ENCODE measurements around the gene RXYLT1. TPM values are rescaled to one million over a fixed set of nuclear protein-coding genes. Genes with fewer than 3 reads are reported as not detected.
A peak's percentile ranks its signal among the peaks of the same experiment; 100 is the strongest.

Gene RXYLT1
- total RNA-seq, 1 experiment from 2014 or later = 9.8 TPM

DNA sequence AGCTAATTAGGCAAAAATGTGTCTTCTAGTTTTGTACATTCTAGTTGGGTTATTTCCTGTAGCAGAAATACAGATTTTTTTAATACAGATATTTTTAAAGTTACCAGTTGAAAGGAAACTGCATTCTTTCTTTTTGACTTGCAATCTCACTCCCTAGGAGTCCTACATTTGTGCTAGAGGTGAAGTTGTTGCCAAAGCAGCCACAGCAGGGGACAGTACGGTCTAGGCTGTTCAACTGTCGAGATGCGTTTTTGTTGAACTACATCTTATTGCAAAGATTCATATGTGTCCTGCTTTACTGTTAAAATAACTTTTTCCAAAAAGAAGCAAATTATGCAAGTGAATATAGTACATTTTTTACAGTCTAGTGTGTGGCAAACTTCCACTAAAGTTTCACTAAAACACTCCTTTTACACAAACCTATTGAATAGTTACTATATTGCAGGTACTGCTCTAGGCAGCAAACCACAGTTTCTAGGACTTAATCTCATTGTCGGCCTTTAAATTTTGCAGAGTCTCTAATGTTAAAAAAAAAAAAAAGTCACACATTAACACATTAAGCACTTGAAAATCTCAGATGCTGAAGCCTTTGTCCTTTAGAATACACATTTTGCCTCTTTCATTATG lies 34.5 kb downstream of the RXYLT1 start:
- TF ChIP-seq TEAD1 (CRISPR knock-in tag; IDR thresholded peaks at IDR 0.05) (no peak), CREM (CRISPR knock-in tag; IDR thresholded peaks at IDR 0.05) (no peak), GTF2I (CRISPR knock-in tag; conservative IDR thresholded peaks at IDR 0.05) (no peak), ZNF121 (CRISPR knock-in tag; IDR thresholded peaks at IDR 0.05) (no peak)
- TF ChIP-seq, protein P1, sequence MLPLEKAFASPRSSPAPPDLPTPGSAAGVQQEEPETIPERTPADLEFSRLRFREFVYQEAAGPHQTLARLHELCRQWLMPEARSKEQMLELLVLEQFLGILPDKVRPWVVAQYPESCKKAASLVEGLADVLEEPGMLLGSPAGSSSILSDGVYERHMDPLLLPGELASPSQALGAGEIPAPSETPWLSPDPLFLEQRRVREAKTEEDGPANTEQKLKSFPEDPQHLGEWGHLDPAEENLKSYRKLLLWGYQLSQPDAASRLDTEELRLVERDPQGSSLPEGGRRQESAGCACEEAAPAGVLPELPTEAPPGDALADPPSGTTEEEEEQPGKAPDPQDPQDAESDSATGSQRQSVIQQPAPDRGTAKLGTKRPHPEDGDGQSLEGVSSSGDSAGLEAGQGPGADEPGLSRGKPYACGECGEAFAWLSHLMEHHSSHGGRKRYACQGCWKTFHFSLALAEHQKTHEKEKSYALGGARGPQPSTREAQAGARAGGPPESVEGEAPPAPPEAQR (CRISPR knock-in tag; IDR thresholded peaks at IDR 0.05) = no peak
- TF ChIP-seq, protein P2, sequence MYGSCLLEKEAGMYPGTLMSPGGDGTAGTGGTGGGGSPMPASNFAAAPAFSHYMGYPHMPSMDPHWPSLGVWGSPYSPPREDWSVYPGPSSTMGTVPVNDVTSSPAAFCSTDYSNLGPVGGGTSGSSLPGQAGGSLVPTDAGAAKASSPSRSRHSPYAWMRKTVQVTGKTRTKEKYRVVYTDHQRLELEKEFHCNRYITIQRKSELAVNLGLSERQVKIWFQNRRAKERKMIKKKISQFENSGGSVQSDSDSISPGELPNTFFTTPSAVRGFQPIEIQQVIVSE (CRISPR knock-in tag; IDR thresholded peaks at IDR 0.05; ENCODE audit: borderline replicate concordance) = no peak
- TF ChIP-seq, protein P3, sequence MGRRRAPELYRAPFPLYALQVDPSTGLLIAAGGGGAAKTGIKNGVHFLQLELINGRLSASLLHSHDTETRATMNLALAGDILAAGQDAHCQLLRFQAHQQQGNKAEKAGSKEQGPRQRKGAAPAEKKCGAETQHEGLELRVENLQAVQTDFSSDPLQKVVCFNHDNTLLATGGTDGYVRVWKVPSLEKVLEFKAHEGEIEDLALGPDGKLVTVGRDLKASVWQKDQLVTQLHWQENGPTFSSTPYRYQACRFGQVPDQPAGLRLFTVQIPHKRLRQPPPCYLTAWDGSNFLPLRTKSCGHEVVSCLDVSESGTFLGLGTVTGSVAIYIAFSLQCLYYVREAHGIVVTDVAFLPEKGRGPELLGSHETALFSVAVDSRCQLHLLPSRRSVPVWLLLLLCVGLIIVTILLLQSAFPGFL (CRISPR knock-in tag; IDR thresholded peaks at IDR 0.05; ENCODE audit: borderline replicate concordance) = no peak
- TF ChIP-seq, protein P4, sequence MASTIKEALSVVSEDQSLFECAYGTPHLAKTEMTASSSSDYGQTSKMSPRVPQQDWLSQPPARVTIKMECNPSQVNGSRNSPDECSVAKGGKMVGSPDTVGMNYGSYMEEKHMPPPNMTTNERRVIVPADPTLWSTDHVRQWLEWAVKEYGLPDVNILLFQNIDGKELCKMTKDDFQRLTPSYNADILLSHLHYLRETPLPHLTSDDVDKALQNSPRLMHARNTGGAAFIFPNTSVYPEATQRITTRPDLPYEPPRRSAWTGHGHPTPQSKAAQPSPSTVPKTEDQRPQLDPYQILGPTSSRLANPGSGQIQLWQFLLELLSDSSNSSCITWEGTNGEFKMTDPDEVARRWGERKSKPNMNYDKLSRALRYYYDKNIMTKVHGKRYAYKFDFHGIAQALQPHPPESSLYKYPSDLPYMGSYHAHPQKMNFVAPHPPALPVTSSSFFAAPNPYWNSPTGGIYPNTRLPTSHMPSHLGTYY (CRISPR knock-in tag; IDR thresholded peaks at IDR 0.05) = no peak
- TF ChIP-seq, protein P5, sequence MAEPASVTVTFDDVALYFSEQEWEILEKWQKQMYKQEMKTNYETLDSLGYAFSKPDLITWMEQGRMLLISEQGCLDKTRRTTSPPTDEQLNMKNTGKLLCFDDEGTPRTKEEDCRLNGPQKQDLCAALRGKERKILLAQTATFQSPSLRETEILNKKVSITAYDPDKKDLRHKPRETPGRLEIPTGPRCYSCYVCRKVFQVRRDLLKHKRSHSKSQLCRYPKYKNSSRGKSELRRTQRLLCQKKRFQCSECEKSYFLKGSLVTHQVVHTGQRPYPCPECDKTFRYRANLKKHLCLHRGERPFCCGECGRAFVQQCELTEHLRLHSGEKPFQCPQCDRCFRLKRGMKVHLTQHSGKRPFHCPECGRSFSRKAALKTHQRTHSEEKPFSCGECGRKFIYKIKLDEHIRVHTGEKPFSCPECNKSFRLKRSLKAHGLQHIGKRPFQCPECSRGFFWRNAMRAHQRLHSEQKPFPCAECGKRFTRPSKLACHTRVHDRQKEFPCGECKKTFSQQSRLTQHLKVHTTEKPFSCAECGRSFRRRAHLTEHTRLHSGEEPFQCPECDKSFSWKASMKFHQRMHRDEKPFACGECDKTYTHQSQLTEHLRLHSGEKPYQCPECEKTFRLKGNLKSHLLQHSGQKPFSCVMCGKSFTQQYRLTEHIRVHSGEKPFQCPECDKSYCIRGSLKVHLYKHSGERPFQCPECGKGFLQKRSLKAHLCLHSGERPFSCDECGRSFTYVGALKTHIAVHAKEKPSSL (CRISPR knock-in tag; conservative IDR thresholded peaks at IDR 0.05) = no peak
- Mint-ChIP-seq H3K4me1 (no peaks in the 10 kb centered on the region), H3K27me3 (ENCODE audit: low read depth) (no peaks in the 10 kb centered on the region), H3K4me3 (no peak overlapping the region), H3K9me3 (peaks cover 7% of the 10 kb centered on the region; the same call in 1 of the 2 replicates), H3K27ac (no peak overlapping the region), H3K36me3 (no peaks in the 10 kb centered on the region)
- DNase-seq (ENCODE audit: low spot score) (no peak), ATAC-seq (peak; percentile 38; the same call in 1 of the 2 replicates)
- ChIA-PET CTCF (no interaction called here), POLR2A (no interaction called here)

DNA sequence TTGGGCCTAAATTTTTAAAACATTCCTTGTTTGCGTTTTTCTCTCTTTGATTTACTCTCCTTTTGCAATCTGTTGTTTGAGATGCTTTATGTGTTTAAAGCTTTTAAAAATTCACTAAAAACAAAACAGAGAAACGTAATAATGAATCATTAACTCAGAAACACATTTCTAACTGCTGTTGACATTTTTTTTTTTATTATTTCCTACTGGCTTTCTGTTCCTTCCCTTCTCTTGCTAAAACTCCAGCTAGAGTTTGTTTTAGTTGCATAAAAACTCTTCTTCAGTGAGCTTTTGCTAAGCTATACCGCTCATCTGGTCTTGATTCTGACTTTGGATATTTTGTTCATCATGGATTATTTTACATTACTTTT lies 35.8 kb downstream of the RXYLT1 start:
- H3K36me3 Mint-ChIP-seq = no peaks in the 10 kb centered on the region
- CTCF ChIA-PET = no interaction called here
- peaks cover 3% of the 10 kb centered on the region; the same call in 1 of the 2 replicates for H3K27me3 Mint-ChIP-seq (ENCODE audit: low read depth)
- ATAC-seq (no peak), DNase-seq (ENCODE audit: low spot score) (no peak)
- peaks cover 17% of the 10 kb centered on the region for H3K9me3 Mint-ChIP-seq
- H3K4me1 Mint-ChIP-seq = no peaks in the 10 kb centered on the region
- no peak overlapping the region for H3K27ac Mint-ChIP-seq
- POLR2A ChIA-PET = interaction anchor here (0.6 kb wide), 1 partner anchor 35 kb away, joined by 4 read pairs; no protein-coding TSS in a partner anchor
- no peak overlapping the region for H3K4me3 Mint-ChIP-seq
- TF ChIP-seq, protein P6, sequence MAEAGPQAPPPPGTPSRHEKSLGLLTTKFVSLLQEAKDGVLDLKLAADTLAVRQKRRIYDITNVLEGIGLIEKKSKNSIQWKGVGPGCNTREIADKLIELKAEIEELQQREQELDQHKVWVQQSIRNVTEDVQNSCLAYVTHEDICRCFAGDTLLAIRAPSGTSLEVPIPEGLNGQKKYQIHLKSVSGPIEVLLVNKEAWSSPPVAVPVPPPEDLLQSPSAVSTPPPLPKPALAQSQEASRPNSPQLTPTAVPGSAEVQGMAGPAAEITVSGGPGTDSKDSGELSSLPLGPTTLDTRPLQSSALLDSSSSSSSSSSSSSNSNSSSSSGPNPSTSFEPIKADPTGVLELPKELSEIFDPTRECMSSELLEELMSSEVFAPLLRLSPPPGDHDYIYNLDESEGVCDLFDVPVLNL (CRISPR knock-in tag; IDR thresholded peaks at IDR 0.05; ENCODE audit: borderline replicate concordance, low read depth) = no peak
- no peak for TF ChIP-seq TEAD1 (CRISPR knock-in tag; IDR thresholded peaks at IDR 0.05)
- no peak for TF ChIP-seq RELA (CRISPR knock-in tag; IDR thresholded peaks at IDR 0.05; ENCODE audit: borderline replicate concordance)
- TF ChIP-seq NR1H2 (CRISPR knock-in tag; IDR thresholded peaks at IDR 0.05) = no peak

DNA sequence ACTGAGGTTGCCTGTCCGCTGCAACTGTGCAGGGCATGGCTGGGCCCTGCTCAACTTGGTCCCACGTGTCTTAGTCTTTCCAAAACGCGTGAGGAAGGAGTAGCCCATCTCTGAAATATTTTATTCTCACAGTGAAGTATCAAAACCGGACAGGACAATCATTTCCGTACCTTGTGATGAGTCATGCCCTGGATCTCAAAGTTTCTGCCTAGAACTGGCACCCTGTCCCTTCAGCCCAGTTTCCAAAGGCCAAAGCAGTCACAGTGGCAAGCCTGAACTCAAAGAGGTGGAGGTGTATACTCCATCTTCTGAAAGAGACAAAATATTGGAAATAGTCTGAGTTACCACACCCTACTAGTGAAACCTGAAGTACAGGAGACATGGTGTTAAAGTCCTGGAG lies 36.3 kb downstream of the RXYLT1 start:
- Mint-ChIP-seq H3K36me3 (no peaks in the 10 kb centered on the region), H3K27ac (no peak overlapping the region), H3K4me3 (no peak overlapping the region), H3K9me3 (peaks cover 17% of the 10 kb centered on the region), H3K27me3 (ENCODE audit: low read depth) (peaks cover 3% of the 10 kb centered on the region; the same call in 1 of the 2 replicates), H3K4me1 (no peaks in the 10 kb centered on the region)
- ATAC-seq (no peak), DNase-seq (ENCODE audit: low spot score) (no peak)
- CTCF ChIA-PET = no interaction called here
- POLR2A ChIA-PET = no interaction called here
- TF ChIP-seq ZNF416 (CRISPR knock-in tag; IDR thresholded peaks at IDR 0.05) (no peak), ZNF219 (CRISPR knock-in tag; IDR thresholded peaks at IDR 0.05; ENCODE audit: borderline replicate concordance) (no peak), SOX15 (CRISPR knock-in tag; IDR thresholded peaks at IDR 0.05) (no peak), KAT7 (CRISPR knock-in tag; IDR thresholded peaks at IDR 0.05; ENCODE audit: borderline replicate concordance) (no peak)
- TF ChIP-seq, protein P3 (CRISPR knock-in tag; IDR thresholded peaks at IDR 0.05; ENCODE audit: borderline replicate concordance) = no peak
- TF ChIP-seq, protein P7, sequence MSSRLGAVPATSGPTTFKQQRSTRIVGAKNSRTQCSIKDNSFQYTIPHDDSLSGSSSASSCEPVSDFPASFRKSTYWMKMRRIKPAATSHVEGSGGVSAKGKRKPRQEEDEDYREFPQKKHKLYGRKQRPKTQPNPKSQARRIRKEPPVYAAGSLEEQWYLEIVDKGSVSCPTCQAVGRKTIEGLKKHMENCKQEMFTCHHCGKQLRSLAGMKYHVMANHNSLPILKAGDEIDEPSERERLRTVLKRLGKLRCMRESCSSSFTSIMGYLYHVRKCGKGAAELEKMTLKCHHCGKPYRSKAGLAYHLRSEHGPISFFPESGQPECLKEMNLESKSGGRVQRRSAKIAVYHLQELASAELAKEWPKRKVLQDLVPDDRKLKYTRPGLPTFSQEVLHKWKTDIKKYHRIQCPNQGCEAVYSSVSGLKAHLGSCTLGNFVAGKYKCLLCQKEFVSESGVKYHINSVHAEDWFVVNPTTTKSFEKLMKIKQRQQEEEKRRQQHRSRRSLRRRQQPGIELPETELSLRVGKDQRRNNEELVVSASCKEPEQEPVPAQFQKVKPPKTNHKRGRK (CRISPR knock-in tag; IDR thresholded peaks at IDR 0.05; ENCODE audit: borderline replicate concordance) = no peak
- TF ChIP-seq, protein P8, sequence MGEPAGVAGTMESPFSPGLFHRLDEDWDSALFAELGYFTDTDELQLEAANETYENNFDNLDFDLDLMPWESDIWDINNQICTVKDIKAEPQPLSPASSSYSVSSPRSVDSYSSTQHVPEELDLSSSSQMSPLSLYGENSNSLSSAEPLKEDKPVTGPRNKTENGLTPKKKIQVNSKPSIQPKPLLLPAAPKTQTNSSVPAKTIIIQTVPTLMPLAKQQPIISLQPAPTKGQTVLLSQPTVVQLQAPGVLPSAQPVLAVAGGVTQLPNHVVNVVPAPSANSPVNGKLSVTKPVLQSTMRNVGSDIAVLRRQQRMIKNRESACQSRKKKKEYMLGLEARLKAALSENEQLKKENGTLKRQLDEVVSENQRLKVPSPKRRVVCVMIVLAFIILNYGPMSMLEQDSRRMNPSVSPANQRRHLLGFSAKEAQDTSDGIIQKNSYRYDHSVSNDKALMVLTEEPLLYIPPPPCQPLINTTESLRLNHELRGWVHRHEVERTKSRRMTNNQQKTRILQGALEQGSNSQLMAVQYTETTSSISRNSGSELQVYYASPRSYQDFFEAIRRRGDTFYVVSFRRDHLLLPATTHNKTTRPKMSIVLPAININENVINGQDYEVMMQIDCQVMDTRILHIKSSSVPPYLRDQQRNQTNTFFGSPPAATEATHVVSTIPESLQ (CRISPR knock-in tag; IDR thresholded peaks at IDR 0.05) = no peak
